Measurements from ENCODE around the gene DPH5. TPM values are rescaled to one million over a fixed set of nuclear protein-coding genes. Genes with fewer than 3 reads are reported as not detected.

DPH5 gene
- total and polyA plus RNA-seq, 2 of the 4 experiments (the other 2 are of a cell fraction) = 32.3 to 42.0 TPM

- no peak overlapping the region for H3K9ac ChIP-seq (ENCODE audit: low read depth, low read length)
- H4K20me1 ChIP-seq (ENCODE audit: insufficient read depth, low read length) = no peaks in the 10 kb centered on the region
- H3K4me1 ChIP-seq (ENCODE audit: control insufficient read depth, insufficient read depth, low read length) = no peaks in the 10 kb centered on the region
- no CpG with 5 or more reads among the region's 1 CpG for WGBS, 2 experiments (ENCODE audit: extremely low coverage in 2 of 2, insufficient read length in 1 of 2)
- no peak overlapping the region for H3K18ac ChIP-seq (ENCODE audit: low read depth, low read length)
- H2AFZ ChIP-seq (replicated peaks; ENCODE audit: low read length, poor library complexity) = no peak overlapping the region
- no peak overlapping the region for H2BK20ac ChIP-seq (ENCODE audit: low read depth, low read length)
- BruUV-seq (replicated peaks) = no TSS peak
- ATAC-seq (ENCODE audit: low read depth) (no peak), DNase-seq (no peak)
- no peak overlapping the region for H3K23ac ChIP-seq (ENCODE audit: low read depth, low read length)
- dilution Hi-C loops (cut with HindIII; ENCODE audit: low sequenced_read_pairs, unreplicated experiment) (no loop called here), in situ Hi-C loops (cut with MboI; ENCODE audit: low sequenced_read_pairs) (no loop called here), intact Hi-C loops (cut with micrococcal nuclease) (no loop called here)
- no peak for TF ChIP-seq RAD21 (IDR thresholded peaks at IDR 0.05; ENCODE audit: low read length)
- TF ChIP-seq FOS (IDR thresholded peaks at IDR 0.05; ENCODE audit: low read depth, low read length) = no peak
- no peak for TF ChIP-seq SMC3 (IDR thresholded peaks at IDR 0.05; ENCODE audit: low read depth, low read length)
- TF ChIP-seq CEBPB (IDR thresholded peaks at IDR 0.05; ENCODE audit: low read depth, low read length) = no peak
- no peak for TF ChIP-seq ELK1 (IDR thresholded peaks at IDR 0.05; ENCODE audit: borderline replicate concordance, low read depth, low read length)
- CTCF ChIA-PET = no interaction called here
- H3K56ac ChIP-seq (ENCODE audit: extremely low read depth, insufficient read depth, low read length) = no peak overlapping the region
- peaks cover 8% of the 10 kb centered on the region; the same call in 1 of the 2 replicates for H3K36me3 ChIP-seq (ENCODE audit: control insufficient read depth, insufficient read depth, low read length)
- POLR2A ChIA-PET (ENCODE audit: unreplicated experiment) = no interaction called here
- no peak overlapping the region for H3K14ac ChIP-seq (replicated peaks; ENCODE audit: low read depth, low read length)
- H3K9me3 ChIP-seq (ENCODE audit: control insufficient read depth, insufficient read depth, low read length) = no peaks in the 10 kb centered on the region
- H4K8ac ChIP-seq (ENCODE audit: low read depth in 2 of 2, low read length in 2 of 2) = no peak overlapping the region
- H3K27me3 ChIP-seq (ENCODE audit: control insufficient read depth, insufficient read depth, low read length) = no peaks in the 10 kb centered on the region
- H3K4me3 ChIP-seq (ENCODE audit: insufficient read depth, low read depth, low read length) = no peak overlapping the region
- H4K5ac ChIP-seq (ENCODE audit: low read depth, low read length) = no peak overlapping the region
- H2AK5ac ChIP-seq (ENCODE audit: low read depth, low read length) = no peak overlapping the region
- no peak overlapping the region for H2BK5ac ChIP-seq (ENCODE audit: low read depth, low read length, poor library complexity, severe bottlenecking)
- no peak overlapping the region for H3K27ac ChIP-seq (ENCODE audit: insufficient read depth, low read length)
- H3K4ac ChIP-seq (ENCODE audit: low read depth, low read length) = no peak overlapping the region
- no peaks in the 10 kb centered on the region for H3K9me1 ChIP-seq (ENCODE audit: insufficient read depth, low read length)
- no peak overlapping the region for H4K91ac ChIP-seq (ENCODE audit: insufficient read depth, low read depth, low read length)
- H2BK120ac ChIP-seq (ENCODE audit: low read depth, low read length) = no peak overlapping the region
- no peak overlapping the region for H2AK9ac ChIP-seq (replicated peaks; ENCODE audit: low read depth, low read length, poor library complexity)
- H3K4me2 ChIP-seq (ENCODE audit: low read depth, low read length) = no peak overlapping the region
- H3K79me1 ChIP-seq (ENCODE audit: low read depth in 1 of 2, low read length in 2 of 2) = peaks cover 0 to 3% of the 10 kb centered on the region in 2 experiments; a peak in 1 of 4 replicates
- no peak overlapping the region for H2BK15ac ChIP-seq (ENCODE audit: low read depth, low read length)
These were observed 53.4 kb downstream of the DPH5 start for GRCh38 chr1:100972185-100972584.
